Mesodermal cell (in vitro differentiated cells): ENCODE measurements around the gene SEC14L1.
A peak's percentile ranks its signal among the peaks of the same experiment; 100 is the strongest.

Source experiments
- H3K27ac ChIP-seq: 2 replicates; pipeline ENCODE4 v1.7.0; 2013; ENCODE audit warnings: mild to moderate bottlenecking, low read depth, low read length, moderate library complexity; ENCODE audit not compliant: severe bottlenecking
- H3K36me3 ChIP-seq: 2 replicates; pipeline ENCODE4 v1.7.1; 2013; ENCODE audit warnings: mild to moderate bottlenecking, low read length, moderate library complexity; ENCODE audit not compliant: control insufficient read depth, insufficient read depth
- H3K4me1 ChIP-seq: one replicate; pipeline ENCODE4 v1.7.1; 2013; ENCODE audit warnings: mild to moderate bottlenecking, low read length; ENCODE audit not compliant: insufficient read depth, control insufficient read depth, poor library complexity, severe bottlenecking
- H3K4me3 ChIP-seq: 2 replicates; pipeline ENCODE4 v1.7.0; 2013; ENCODE audit warnings: low read length, control low read depth, mild to moderate bottlenecking; ENCODE audit not compliant: insufficient read depth, poor library complexity, severe bottlenecking; ENCODE audit errors: extremely low read depth
- H3K9me3 ChIP-seq: 2 replicates; pipeline ENCODE4 v1.7.1; 2013; ENCODE audit warnings: mild to moderate bottlenecking, low read length, moderate library complexity; ENCODE audit not compliant: control insufficient read depth
- WGBS, 2 experiments: methylation state at CpG; one replicate each; pipeline ENCODE4 v1.1.5; 2013; ENCODE audit warnings: missing lambda C conversion rate in 2 of 2; ENCODE audit not compliant: insufficient coverage in 2 of 2; 5-methylcytosine and 5-hydroxymethylcytosine counted together

Gene SEC14L1

DNA sequence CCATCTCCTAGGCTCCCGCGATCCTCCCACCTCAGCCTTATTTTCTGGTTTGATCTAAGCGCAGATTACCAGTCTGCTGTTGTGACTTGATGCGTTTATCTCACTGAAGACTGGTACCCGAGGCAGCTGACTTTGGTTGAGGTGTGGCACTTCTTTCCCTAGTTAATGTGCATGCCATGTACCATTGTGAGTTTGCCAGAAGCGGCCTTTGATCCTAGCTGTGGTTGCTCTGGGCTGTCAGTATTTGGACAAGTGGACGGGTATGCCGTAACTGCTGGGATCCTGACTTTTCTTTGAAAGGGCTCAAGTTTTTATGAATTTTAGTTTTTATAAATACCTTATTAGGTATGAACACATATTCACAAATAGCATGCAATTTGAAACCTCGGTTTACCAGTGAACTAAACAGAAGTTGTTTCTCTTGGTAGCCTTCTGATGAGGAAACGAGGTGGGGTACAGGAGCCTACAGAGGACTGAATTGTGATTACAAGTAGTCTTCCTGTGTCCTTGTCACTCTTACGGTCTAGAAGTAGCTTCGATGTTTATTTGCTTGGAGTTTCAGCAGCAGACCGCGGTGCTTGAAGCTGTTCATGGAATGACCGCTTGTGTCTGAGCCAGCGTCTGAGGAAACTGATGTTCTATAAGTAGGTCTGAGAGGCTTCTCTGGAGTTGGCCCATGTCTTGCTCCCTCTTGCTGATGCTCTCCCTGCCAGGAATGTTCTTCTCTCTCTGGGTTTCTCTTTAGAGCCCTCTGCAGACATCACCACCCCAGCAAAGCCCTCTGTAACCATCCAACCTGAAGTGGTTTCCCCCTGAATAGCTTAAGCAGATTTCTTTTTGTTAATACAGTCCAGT lies 40.0 kb downstream of the SEC14L1 start:
- H3K27ac ChIP-seq, result no peak overlapping the region
- no peaks in the 10 kb centered on the region for H3K9me3 ChIP-seq
- H3K4me1 ChIP-seq, result peaks cover 12% of the 10 kb centered on the region
- 92 to 95% methylated on average over 10 to 12 of the region's 16 CpGs for WGBS, 2 experiments
- H3K4me3 ChIP-seq, result no peak overlapping the region
- H3K36me3 ChIP-seq, result peaks cover 39% of the 10 kb centered on the region

DNA sequence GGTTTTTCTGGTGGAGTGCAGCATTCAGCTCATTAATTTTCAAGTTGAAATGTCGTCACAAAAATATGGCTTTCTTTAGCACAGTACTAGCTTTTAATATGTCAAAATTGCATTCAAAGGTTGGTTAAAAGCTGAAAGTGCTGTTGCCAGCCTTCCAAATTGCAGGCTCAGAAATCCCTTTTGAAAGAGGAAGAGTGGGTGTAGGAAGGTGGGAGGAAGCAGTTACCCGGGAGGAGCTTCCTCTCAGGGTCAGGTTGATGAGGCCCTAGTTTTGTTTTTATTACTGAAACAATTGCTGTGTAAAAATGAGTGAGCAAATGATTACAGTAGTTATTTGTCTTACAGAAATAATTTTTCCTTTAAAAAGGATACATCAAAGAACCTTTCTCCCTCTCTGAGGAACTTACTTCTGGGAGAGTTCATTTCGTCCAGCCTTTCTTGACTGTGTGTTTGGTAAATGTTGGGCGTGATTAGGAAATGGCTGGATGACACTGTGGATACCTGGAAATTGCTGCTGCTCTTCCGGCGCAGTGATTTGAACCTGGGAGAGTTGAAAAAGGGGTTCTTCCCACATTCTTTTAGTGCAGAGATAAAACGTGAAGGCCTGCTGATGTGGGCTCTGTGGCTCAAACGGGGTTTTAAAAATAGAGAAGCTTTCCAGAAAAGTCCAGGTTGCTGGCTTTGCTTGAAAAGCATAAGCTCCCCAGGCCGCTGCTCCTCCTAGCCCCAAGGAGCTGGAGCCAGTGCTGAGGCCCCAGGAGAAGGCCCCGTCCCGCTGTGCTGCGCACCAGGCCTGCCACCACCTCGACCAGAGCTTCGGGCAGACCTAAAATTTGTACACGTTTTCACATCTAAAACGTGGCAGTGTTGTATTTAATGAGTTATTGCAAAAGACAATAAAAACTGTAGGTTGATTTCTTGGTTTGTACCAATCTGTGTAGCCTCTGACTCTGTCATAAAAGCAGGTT lies 41.7 kb downstream of the SEC14L1 start:
- Histone ChIP-seq H3K9me3 (no peaks in the 10 kb centered on the region), H3K4me3 (no peak overlapping the region), H3K4me1 (peaks cover 12% of the 10 kb centered on the region), H3K36me3 (peaks cover 30% of the 10 kb centered on the region), H3K27ac (no peak overlapping the region)
- WGBS, 2 experiments, result 91 to 95% methylated on average over 13 of the region's 16 CpGs

DNA sequence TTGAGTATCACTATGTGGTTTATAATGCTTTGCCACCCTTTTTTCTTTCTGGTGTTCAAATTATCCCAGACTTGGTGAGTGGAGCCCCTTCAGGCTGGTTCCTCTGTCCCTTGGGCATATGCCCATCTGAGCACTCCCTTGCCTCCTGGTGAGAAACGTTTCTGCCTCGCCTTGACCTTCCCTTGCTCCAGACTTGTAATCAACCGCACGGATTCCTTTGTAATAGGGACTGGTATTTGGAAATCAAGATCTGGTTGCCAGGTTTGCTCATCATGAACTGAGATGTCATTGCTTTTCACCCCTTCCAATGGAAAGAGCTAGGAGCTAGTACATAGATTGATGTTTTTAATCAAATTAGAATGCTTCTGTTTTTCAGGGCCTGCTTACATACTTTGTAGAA lies 43.7 kb downstream of the SEC14L1 start:
- H3K4me1 ChIP-seq, result peaks cover 12% of the 10 kb centered on the region
- no peaks in the 10 kb centered on the region for H3K9me3 ChIP-seq
- H3K36me3 ChIP-seq, result peaks cover 31% of the 10 kb centered on the region
- H3K4me3 ChIP-seq, result no peak overlapping the region
- 92 to 95% methylated on average over 4 of the region's 4 CpGs for WGBS, 2 experiments
- H3K27ac ChIP-seq, result no peak overlapping the region

DNA sequence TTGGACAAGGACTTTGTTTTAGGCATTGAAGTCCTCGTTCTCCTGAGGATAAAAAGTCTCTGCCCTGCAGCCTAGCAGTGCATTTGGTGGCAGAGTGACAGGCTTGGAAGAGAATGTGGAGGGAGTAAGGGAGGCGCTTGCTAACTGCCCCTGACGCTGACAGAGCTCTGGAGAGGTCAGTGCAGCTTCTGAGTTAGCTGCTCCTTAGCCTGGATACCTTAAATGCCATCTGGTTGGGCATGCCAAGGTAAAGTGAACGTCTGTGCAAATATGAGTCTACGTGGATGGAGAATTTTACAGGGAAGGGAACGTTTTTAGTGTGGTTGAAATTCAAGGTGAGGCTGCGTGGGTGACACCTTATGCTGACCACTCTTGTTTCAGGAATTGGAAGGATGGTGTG lies 44.4 kb downstream of the SEC14L1 start:
- Histone ChIP-seq H3K27ac (peak overlapping the region; percentile 29), H3K4me1 (peaks cover 12% of the 10 kb centered on the region), H3K4me3 (no peak overlapping the region), H3K9me3 (no peaks in the 10 kb centered on the region), H3K36me3 (peaks cover 31% of the 10 kb centered on the region)
- 80 to 91% methylated on average over 6 to 7 of the region's 7 CpGs for WGBS, 2 experiments

DNA sequence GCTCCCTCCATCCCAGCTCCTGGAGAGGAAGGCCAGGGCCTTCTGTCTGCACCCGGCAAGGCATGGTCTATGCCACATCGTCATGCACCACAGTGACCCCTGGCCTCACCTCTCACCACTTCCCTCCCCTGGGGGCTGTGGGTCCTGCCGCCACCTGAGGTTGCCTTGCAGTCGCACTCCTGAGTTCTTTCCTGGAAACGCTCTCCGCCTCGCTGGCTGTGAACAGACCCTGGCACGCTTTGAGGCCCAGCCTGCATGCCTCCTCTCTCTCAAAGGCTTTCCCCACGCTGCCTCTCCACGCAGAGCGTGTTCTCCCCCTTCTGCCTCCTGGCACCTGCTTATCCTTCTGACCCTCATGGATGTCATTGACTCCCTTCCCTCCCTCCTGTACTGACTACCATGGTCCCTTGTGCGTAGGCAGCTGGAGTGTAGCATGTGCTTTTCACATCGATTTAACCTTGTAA lies 45.4 kb downstream of the SEC14L1 start:
- Histone ChIP-seq H3K36me3 (peaks cover 33% of the 10 kb centered on the region), H3K4me1 (peaks cover 12% of the 10 kb centered on the region), H3K9me3 (no peaks in the 10 kb centered on the region), H3K27ac (no peak overlapping the region), H3K4me3 (no peak overlapping the region)
- WGBS, 2 experiments, result 87 to 96% methylated on average over 8 to 12 of the region's 13 CpGs

DNA sequence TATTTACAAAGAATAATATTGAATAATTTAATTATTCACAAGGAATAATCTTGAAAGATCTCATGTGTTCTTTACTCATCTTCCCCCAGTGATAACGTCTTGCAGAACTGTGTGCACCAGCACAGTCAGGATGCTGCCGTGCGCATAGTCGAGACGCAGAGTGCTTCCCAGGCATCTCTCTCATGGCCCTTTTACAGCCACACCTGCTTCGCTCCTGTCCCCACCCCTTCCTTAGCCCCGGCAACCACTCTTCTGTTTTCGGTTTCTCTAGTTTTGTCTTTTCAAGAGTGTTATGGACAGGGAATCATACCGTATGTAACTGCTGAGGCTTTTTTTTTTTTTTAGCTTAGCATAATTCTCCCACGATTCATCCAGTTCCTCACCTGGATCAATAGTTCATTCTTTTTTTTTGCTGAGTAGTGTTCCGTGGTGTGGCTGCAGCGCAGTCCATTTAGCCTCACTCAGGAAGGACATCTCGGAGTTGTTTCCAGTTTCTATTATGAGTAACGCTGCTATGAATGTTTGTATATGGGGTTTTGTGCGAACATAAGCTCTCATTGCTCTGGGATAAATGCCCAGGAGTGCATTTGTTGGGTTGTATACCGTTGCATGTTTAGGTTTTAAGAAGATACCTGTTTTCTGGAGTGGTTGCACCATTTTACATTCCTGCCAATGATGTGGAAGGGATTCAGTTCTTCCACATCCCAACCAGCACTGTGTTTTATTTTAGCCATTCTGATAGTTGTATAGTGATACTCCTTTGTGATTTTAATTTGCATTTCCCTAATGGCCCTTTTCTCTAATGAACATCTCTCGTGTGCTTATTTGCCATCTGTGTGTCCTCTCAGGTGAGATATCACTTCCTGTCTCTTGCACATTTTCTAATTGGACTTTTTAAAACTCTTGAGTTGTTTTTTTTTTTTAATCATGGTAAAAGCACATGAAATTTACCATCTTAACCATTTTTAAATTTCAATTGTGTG lies 47.6 kb downstream of the SEC14L1 start:
- WGBS, 2 experiments, result 94 to 97% methylated on average over 11 to 13 of the region's 17 CpGs
- Histone ChIP-seq H3K4me3 (no peak overlapping the region), H3K9me3 (no peaks in the 10 kb centered on the region), H3K27ac (no peak overlapping the region), H3K4me1 (peaks cover 9% of the 10 kb centered on the region), H3K36me3 (peaks cover 43% of the 10 kb centered on the region)

DNA sequence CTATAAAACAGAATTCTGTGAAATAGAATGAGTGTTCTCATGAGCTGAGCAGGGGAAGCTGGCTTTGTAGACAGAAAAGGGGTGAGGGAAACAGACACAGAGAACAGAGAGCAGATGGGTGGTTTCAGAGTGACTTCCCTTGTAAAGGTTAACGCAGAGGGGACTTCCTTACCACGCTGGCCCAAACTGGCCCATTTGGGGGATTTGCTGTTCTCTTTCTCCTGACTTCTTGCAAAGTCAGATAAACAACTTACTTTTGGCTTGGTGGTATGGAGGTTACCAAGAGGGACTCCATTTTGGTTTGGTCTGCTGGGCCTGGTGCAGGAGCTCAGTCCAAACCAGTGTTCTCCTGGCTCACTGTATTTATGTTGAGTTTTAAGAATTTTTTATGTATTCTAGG lies 48.4 kb downstream of the SEC14L1 start:
- 100% methylated on average over 2 of the region's 2 CpGs; no CpG with 5 or more reads in 1 of the 2 experiments for WGBS, 2 experiments
- no peaks in the 10 kb centered on the region for H3K9me3 ChIP-seq

DNA sequence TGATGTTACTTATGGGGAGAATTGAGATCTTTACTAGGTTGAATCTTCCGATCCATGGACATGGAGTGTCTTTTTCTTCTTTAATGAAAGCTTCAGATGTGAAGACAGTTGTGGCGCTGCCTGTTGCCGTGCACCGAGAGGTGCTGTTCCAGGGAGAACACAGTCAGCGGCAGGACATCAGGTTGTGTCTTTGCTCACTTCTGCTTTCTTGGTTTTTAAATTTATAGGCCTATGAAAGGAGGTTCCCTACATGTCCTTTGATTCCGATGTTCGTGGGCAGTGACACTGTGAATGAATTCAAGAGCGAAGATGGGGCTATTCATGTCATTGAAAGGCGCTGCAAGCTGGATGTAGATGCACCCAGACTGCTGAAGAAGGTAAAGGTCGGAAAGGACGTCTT lies 49.8 kb downstream of the SEC14L1 start:
- Histone ChIP-seq H3K27ac (no peak overlapping the region), H3K36me3 (peaks cover 62% of the 10 kb centered on the region), H3K4me3 (no peak overlapping the region), H3K4me1 (peaks cover 1% of the 10 kb centered on the region), H3K9me3 (no peaks in the 10 kb centered on the region)
- 97 to 100% methylated on average over 10 to 11 of the region's 11 CpGs for WGBS, 2 experiments

More for the DNA sequence above, 48.4 kb downstream of the SEC14L1 start:
- Histone ChIP-seq H3K4me1 (peaks cover 9% of the 10 kb centered on the region), H3K36me3 (peaks cover 48% of the 10 kb centered on the region), H3K27ac (no peak overlapping the region), H3K4me3 (no peak overlapping the region)

DNA sequence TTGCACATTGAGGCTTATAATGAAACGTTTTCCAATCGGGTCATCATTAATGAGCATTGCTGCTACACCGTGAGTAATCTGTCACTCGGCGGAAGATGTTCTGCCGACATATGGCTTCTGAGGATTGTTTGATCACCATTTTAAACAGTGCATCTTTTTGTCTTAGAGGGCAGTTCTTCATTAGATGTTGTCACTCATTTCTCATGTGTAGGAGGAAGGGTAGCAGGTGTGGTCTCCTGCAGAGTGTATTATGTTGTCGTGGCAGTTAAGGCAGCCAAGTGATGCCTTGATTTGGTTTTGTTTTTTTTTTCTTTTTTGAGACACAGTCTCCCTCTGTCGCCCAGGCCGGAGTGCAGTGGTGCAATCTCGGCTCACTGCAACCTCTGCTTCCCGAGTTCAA lies 50.5 kb downstream of the SEC14L1 start:
- peaks cover 69% of the 10 kb centered on the region for H3K36me3 ChIP-seq
- H3K4me3 ChIP-seq, result no peak overlapping the region
- no peaks in the 10 kb centered on the region for H3K4me1 ChIP-seq
- no peaks in the 10 kb centered on the region for H3K9me3 ChIP-seq
- 100% methylated on average over 7 to 10 of the region's 11 CpGs for WGBS, 2 experiments
- no peak overlapping the region for H3K27ac ChIP-seq

DNA sequence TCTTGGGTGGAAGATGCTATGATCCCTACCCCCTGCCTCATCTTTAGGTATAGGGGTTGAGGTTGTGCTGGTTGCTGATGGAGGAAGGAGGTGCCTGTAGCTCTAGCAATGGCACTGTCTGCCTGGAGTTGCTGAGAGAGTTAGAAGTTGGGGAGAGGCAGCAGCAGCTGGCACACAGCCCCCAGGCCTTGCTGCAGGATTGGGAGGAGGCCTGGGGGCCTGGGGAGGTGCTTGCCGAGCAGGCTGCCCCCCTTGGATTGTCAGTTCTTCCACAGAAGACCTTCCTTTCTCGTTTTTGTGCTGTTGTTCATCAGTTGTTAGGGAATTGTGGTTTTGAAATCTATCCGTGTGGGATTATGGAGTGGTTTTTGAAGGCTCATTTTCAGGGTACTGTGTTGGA lies 52.9 kb downstream of the SEC14L1 start:
- Histone ChIP-seq H3K4me3 (no peak overlapping the region), H3K9me3 (no peaks in the 10 kb centered on the region), H3K36me3 (peaks cover 82% of the 10 kb centered on the region), H3K27ac (no peak overlapping the region), H3K4me1 (no peaks in the 10 kb centered on the region)
- 85 to 93% methylated on average over 2 to 3 of the region's 3 CpGs for WGBS, 2 experiments
